GM19324 (cell line): ENCODE data around the gene AP4M1.

Source experiments
- ATAC-seq: cut with Tn5 transposase; IDR thresholded peaks from one replicate; pipeline ENCODE4 v1.9.1; 2021; ENCODE audit warnings: mild to moderate bottlenecking, moderate library complexity; ENCODE audit not compliant: unreplicated experiment, low FRiP score

The AP4M1 gene

DNA sequence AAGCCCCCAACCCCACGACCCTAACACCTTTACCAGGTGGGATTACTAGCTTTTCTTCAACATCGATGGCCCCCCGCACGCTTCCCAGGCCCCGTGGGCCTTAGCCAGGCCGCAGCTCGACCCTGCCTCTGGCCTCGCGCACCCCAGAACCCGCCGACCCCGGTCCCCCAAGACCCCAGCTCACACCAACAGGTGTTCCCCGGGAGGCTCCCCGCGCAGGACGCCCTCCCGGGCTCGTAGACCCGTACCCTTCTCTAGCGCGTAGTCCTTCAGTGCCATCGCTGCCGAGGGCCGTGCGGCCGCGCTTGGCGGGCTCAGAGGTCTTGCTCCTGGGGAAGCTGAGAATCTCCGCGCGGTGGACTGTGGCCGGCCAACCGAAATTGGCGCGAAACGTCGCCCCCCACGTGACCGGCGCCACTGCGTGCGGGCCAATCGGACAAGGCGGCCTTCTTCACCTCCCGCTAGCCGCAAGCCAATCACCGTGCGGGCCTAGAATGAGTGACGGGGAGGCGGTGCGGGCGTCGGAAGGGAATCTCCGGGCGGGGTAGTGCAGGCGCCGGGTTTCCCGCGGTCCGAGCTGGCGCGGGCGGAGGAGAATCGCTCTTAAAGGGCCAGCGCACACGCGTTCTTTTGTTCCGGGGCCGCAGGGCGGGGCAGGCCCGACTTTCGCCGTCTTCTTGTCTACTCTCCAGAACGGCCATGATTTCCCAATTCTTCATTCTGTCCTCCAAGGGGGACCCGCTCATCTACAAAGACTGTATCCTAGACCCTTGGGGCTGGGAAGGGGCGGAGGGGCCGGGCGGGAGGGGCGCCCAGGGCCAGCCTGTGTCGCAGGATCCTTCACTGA, at the start of gene AP4M1, which contains the start of gene MCM7:
TSS of gene AP4M1 (plus strand) at position 628 of the 847 bp plus-strand sequence. CDS start at position 700, 72 bp downstream.
TSS of gene MCM7 (minus strand) at position 382 of the 847 bp plus-strand sequence. CDS start at position 279, 103 bp downstream.
- peak; percentile 83 for ATAC-seq

- no peak for ATAC-seq
These were observed 48.2 kb upstream of the AP4M1 start for GRCh38 chr7:100053215-100053614.

DNA sequence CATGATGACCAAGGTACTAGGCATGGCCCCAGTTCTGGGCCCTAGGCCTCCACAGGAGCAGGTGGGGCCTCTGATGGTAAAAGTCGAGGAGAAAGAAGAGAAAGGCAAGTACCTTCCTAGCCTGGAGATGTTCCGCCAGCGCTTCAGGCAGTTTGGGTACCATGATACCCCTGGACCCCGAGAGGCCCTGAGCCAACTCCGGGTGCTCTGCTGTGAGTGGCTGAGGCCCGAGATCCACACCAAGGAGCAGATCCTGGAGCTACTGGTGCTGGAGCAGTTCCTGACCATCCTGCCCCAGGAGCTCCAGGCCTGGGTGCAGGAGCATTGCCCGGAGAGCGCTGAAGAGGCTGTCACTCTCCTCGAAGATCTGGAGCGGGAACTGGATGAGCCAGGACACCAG, 44.4 kb upstream of the AP4M1 start:
- ATAC-seq = no peak

GRCh38 chr7:100059251-100059739, 42.1 kb upstream of the AP4M1 start:
- ATAC-seq = no peak

GRCh38 chr7:100061518-100062193, 39.8 kb upstream of the AP4M1 start:
- ATAC-seq = no peak

- ATAC-seq = no peak
These were observed 38.1 kb upstream of the AP4M1 start for GRCh38 chr7:100063376-100063775.

GRCh38 chr7:100064162-100064561, 37.3 kb upstream of the AP4M1 start:
- ATAC-seq = no peak

- no peak for ATAC-seq
These were observed 35.8 kb upstream of the AP4M1 start for GRCh38 chr7:100065452-100066186.

DNA sequence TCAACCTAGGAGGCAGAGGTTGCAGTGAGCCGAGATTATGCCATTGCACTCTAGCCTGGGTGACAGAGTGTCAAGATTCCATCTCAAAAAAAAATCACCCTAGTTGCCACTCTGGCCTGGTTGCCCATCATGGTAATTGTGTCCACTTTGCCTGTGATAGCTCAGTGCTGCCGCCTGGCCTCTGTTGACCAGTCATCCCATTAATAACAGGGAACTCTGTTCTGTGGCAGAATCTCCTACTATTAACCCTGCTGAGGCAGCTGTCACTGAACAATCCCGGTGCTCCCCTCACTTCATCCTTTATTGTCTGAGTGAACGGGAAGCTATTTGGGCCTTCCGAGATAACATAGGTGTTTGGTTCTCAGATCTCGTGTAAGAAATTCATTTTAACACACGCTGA, 34.5 kb upstream of the AP4M1 start:
- ATAC-seq = no peak

GRCh38 chr7:100069991-100070390, 31.5 kb upstream of the AP4M1 start:
- no peak for ATAC-seq

GRCh38 chr7:100071018-100071723, 30.3 kb upstream of the AP4M1 start:
- no peak for ATAC-seq

DNA sequence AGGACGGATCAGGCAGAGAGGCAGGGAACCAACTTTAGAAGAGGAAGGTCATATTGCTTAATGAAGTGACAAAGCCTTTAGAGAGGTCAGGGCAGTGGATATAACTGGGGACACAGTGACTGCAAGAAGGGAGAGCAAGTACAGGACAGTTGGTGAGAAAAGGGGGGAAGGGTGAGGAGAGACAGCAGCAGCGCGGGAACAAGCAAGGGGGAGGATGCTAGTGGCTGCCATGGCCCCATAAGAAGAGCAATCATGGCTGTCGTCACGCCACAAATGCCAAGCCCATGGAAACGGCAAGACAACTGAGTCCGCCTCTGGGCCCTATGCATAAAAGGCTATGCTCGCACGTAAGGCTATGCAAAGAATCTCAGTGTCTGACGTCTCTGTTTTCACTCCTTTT, 29.0 kb upstream of the AP4M1 start:
- no peak for ATAC-seq

DNA sequence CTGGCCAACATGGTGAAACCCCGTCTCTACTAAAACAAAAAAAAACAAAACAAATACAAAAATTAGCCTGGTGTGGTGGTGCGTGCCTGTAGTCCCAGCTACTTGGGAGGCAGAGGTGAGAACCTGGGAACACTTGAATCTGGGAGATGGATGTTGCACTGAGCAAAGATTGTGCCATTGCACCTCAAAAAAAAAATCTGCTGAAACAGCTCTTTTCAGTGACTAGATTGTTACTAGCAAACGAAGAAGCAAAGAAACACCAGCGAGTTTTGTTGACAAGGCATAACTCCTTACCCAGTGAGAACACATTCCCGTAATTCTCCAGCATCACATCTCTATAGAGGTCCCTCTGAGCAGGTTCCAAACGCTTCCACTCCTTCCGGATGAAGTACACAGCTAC, 26.6 kb upstream of the AP4M1 start:
- no peak for ATAC-seq

DNA sequence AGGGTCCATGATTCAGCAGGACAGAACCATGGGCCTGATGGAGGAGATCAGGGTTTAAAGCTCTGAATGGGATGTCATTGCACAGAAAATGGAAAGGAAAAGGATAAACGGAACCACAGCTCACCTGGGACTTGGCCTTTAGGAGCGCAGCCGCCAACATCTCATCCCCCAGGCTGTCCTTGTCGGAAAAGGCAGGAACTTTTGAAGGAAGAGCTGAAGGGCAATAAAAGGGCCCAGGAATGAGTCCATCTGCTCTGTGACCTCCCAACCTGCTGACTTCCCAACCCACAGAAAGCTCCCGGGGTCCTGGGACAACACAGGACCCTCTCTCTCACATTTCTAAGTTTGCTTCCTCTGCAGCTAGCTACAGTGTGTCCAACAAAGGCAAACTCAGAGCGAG, 26.0 kb upstream of the AP4M1 start:
- no peak for ATAC-seq

DNA sequence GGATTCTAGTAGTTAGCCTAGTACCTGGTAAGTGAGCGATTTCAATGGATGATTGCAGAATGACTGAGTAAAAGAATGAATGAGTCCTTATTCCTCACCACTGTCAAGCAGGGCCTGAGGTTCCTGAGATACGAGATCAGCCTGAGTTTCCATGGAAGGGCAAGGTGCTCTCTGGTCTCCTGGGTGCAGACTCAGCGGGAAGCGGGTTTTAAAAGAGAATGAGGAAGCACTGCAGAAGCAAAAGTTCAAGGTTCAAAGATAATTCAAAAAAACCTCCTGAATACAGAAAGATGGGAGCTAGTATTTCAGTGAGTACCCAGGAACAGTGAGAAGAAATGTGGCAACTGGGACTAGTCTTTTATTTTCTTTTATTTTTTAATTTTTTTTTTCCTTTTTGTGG, 24.2 kb upstream of the AP4M1 start:
- no peak for ATAC-seq

DNA sequence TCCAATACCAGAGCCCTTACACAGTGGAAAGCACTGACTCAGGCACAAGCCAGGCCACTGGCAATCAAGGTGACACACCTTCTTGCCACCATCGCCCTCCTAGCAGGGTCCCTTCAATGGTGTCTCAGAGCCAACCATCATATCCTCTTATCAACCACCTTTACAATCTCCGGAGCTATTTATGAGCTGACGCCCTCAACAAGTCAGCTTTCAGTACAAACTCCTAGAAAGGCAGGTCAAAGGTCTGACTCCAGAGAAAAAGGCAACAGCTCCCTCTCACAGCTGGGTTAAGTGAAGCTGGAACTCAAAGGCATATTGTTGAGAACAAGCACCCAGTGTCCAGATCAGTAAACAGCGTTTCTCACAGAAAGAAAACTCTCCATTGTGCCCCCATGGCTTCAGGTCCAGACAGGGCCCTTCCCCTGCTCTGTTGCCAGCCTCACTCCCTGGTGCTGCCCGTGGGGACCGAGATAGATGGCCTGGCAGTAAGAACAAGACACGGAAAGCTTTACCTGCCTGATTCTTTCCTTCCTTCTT, 22.4 kb upstream of the AP4M1 start:
- no peak for ATAC-seq

DNA sequence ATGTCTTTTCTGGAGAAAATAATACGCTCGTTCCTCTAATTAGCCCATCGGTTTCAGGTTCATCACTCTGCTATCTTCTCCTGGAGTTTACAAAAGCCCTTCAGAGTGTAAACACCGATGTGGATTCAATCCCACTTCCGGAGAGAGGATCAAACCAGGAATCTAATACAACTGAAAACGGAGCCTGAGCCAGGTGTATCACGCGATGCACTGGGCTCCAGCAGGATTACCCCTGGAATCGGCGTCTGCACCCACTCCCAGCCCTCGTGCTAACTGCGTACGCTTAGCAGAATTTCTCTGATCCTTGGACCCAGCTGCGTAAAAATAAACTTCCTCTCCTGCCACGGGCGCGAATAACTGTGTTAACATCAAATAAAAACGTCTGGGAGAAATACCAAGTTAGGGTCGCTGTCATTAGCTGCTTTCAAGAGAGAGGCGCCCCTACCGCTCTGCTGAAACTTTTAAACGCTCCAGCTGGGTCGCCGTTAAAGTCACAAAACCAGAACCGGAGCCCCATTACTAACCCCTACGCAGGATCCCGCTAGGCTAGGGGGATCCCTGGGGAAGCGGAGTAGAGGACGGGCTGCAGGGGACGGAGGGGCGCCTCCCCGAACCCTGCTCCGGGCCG, 20.4 kb upstream of the AP4M1 start:
- ATAC-seq = no peak

GRCh38 chr7:100081535-100082102, 19.8 kb upstream of the AP4M1 start, which contains the start of gene ZNF3:
ZNF3 (minus strand) TSS chr7:100081723; CDS start chr7:100077357, 4,366 bp downstream.
- ATAC-seq = peak; percentile 85

DNA sequence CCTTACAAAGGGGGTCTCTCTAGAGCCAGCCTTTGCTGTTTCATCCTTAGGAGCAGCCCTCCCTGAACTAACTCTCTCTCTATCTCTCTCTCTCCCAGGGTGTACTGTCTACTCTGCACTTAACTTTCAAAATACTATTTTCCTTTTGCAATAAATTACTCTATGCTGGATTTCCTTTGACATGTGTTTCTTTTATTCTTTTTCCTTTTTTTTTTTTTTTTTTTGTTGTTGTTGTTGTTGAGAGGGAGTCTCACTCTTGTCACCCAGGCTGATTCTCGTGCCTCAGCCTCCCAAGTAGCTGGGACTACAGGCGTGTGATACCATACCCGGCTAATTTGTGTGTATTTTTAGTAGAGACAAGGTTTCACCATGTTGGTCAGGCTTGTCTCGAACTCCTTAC, 18.5 kb upstream of the AP4M1 start:
- ATAC-seq = no peak
